Activated CD4-positive, alpha-beta T cell treated with anti-CD3 and anti-CD28 coated beads, Interleukin-2, amount 10 ng/mL, durations not matched to agents 24 days and 14 days (primary cell): ENCODE measurements around the gene CRAMP1. TPM values are rescaled to one million over a fixed set of nuclear protein-coding genes. Genes with fewer than 3 reads are reported as not detected.
"Not testable (repeated sequence)": the region's sequence is repeated elsewhere in the genome, so short reads cannot be mapped to it uniquely, and the experiment has no call there.

Experiments used
- DNase-seq: peaks from one replicate; pipeline ENCODE4 v3.0.0; 2022
- H3K27ac Mint-ChIP-seq: one replicate; pipeline ENCODE4 v1.8.0; 2022; ENCODE audit warnings: mild to moderate bottlenecking, mixed read lengths
- H3K27me3 Mint-ChIP-seq: one replicate; pipeline ENCODE4 v1.8.0; 2022; ENCODE audit warnings: mixed read lengths
- H3K36me3 Mint-ChIP-seq: one replicate; pipeline ENCODE4 v1.8.0; 2022; ENCODE audit warnings: low read depth, mild to moderate bottlenecking, mixed read lengths
- H3K4me1 Mint-ChIP-seq: one replicate; pipeline ENCODE4 v1.8.0; 2021; ENCODE audit warnings: mixed read lengths
- H3K4me3 Mint-ChIP-seq: one replicate; pipeline ENCODE4 v1.8.0; 2022; ENCODE audit warnings: mild to moderate bottlenecking, moderate library complexity, mixed read lengths
- H3K9me3 Mint-ChIP-seq: one replicate; pipeline ENCODE4 v1.8.0; 2021; ENCODE audit warnings: mixed read lengths
- intact Hi-C: fragments of 100-400 bp; cut with micrococcal nuclease; formaldehyde crosslinking; loops from one replicate; pipeline ENCODE4 v1.15.1; 2023
- total RNA-seq: library from RNA; stranded (reverse); gene quantifications from 2 replicates; pipeline ENCODE4 v1.2.3, GENCODE V29; 2022

The CRAMP1 gene
- total RNA-seq, 1 donor from 2014 or later, result 36.7 TPM

- H3K36me3 Mint-ChIP-seq, result peaks cover under 1% of the 10 kb centered on the region
- intact Hi-C loops, result no loop called here
- H3K9me3 Mint-ChIP-seq, result no peaks in the 10 kb centered on the region
- DNase-seq, result no peak
- no peaks in the 10 kb centered on the region for H3K27me3 Mint-ChIP-seq
- no peak overlapping the region for H3K27ac Mint-ChIP-seq
- H3K4me3 Mint-ChIP-seq, result no peak overlapping the region
- H3K4me1 Mint-ChIP-seq, result peaks cover 3% of the 10 kb centered on the region
These were observed 27.2 kb upstream of the CRAMP1 start for GRCh38 chr16:1584926-1585484.

- Mint-ChIP-seq H3K27ac (no peak overlapping the region), H3K9me3 (no peaks in the 10 kb centered on the region), H3K4me3 (no peak overlapping the region), H3K27me3 (no peaks in the 10 kb centered on the region), H3K36me3 (no peaks in the 10 kb centered on the region), H3K4me1 (no peaks in the 10 kb centered on the region)
- intact Hi-C loops, result no loop called here
- DNase-seq, result no peak
These were observed 21.8 kb upstream of the CRAMP1 start for GRCh38 chr16:1590366-1590765.

- Mint-ChIP-seq H3K4me1 (no peaks in the 10 kb centered on the region), H3K27me3 (no peaks in the 10 kb centered on the region), H3K4me3 (no peak overlapping the region), H3K27ac (no peak overlapping the region), H3K36me3 (no peaks in the 10 kb centered on the region), H3K9me3 (no peaks in the 10 kb centered on the region)
- no peak for DNase-seq
- intact Hi-C loops, result no loop called here
These were observed 21.0 kb upstream of the CRAMP1 start for GRCh38 chr16:1590930-1591705.

- H3K4me3 Mint-ChIP-seq, result no peak overlapping the region
- H3K9me3 Mint-ChIP-seq, result no peaks in the 10 kb centered on the region
- DNase-seq, result no peak
- intact Hi-C loops, result no loop called here
- H3K36me3 Mint-ChIP-seq, result no peaks in the 10 kb centered on the region
- H3K4me1 Mint-ChIP-seq, result no peaks in the 10 kb centered on the region
- H3K27ac Mint-ChIP-seq, result no peak overlapping the region
- no peaks in the 10 kb centered on the region for H3K27me3 Mint-ChIP-seq
These were observed 19.7 kb upstream of the CRAMP1 start for GRCh38 chr16:1592446-1592845.

- H3K4me3 Mint-ChIP-seq, H3K27me3 Mint-ChIP-seq, H3K9me3 Mint-ChIP-seq, H3K36me3 Mint-ChIP-seq, H3K27ac Mint-ChIP-seq, H3K4me1 Mint-ChIP-seq, intact Hi-C loops, DNase-seq: not testable (repeated sequence)
These were observed 16.6 kb upstream of the CRAMP1 start for GRCh38 chr16:1595511-1595910.

GRCh38 chr16:1596516-1596915, 15.6 kb upstream of the CRAMP1 start:
- no peak overlapping the region for H3K27ac Mint-ChIP-seq
- no peaks in the 10 kb centered on the region for H3K4me1 Mint-ChIP-seq
- no peak overlapping the region for H3K4me3 Mint-ChIP-seq
- no peak for DNase-seq
- no peaks in the 10 kb centered on the region for H3K9me3 Mint-ChIP-seq
- intact Hi-C loops, result no loop called here
- H3K27me3 Mint-ChIP-seq, result no peaks in the 10 kb centered on the region
- no peaks in the 10 kb centered on the region for H3K36me3 Mint-ChIP-seq

GRCh38 chr16:1597154-1597553, 15.0 kb upstream of the CRAMP1 start:
- no peak overlapping the region for H3K4me3 Mint-ChIP-seq

GRCh38 chr16:1601031-1601430, 11.1 kb upstream of the CRAMP1 start:
- Mint-ChIP-seq H3K27me3 (no peaks in the 10 kb centered on the region), H3K36me3 (no peaks in the 10 kb centered on the region), H3K9me3 (no peaks in the 10 kb centered on the region), H3K27ac (no peak overlapping the region), H3K4me3 (no peak overlapping the region), H3K4me1 (no peaks in the 10 kb centered on the region)
- DNase-seq, result no peak
- intact Hi-C loops, result no loop called here

More at GRCh38 chr16:1597154-1597553, 15.0 kb upstream of the CRAMP1 start:
- no peak for DNase-seq
- H3K4me1 Mint-ChIP-seq, result no peaks in the 10 kb centered on the region
- H3K9me3 Mint-ChIP-seq, result no peaks in the 10 kb centered on the region
- H3K27me3 Mint-ChIP-seq, result no peaks in the 10 kb centered on the region
- H3K36me3 Mint-ChIP-seq, result no peaks in the 10 kb centered on the region
- intact Hi-C loops, result no loop called here
- no peak overlapping the region for H3K27ac Mint-ChIP-seq

- intact Hi-C loops, result no loop called here
- Mint-ChIP-seq H3K36me3 (no peaks in the 10 kb centered on the region), H3K27ac (no peak overlapping the region)
These were observed 10.7 kb upstream of the CRAMP1 start for GRCh38 chr16:1601489-1601888.

GRCh38 chr16:1602285-1602684, 9.9 kb upstream of the CRAMP1 start:
- peaks cover 3% of the 10 kb centered on the region for H3K36me3 Mint-ChIP-seq
- H3K4me1 Mint-ChIP-seq, result no peaks in the 10 kb centered on the region
- H3K27ac Mint-ChIP-seq, result no peak overlapping the region
- H3K27me3 Mint-ChIP-seq, result no peaks in the 10 kb centered on the region
- H3K4me3 Mint-ChIP-seq, result no peak overlapping the region
- intact Hi-C loops, result no loop called here
- no peak for DNase-seq
- H3K9me3 Mint-ChIP-seq, result no peaks in the 10 kb centered on the region

More at GRCh38 chr16:1601489-1601888, 10.7 kb upstream of the CRAMP1 start:
- no peaks in the 10 kb centered on the region for H3K27me3 Mint-ChIP-seq
- H3K4me1 Mint-ChIP-seq, result no peaks in the 10 kb centered on the region
- no peak for DNase-seq
- H3K9me3 Mint-ChIP-seq, result no peaks in the 10 kb centered on the region
- no peak overlapping the region for H3K4me3 Mint-ChIP-seq

GRCh38 chr16:1606774-1607173, 5.4 kb upstream of the CRAMP1 start:
- Mint-ChIP-seq H3K27ac (no peak overlapping the region), H3K4me3 (no peak overlapping the region), H3K36me3 (peaks cover 4% of the 10 kb centered on the region), H3K9me3 (peaks cover 1% of the 10 kb centered on the region), H3K4me1 (peaks cover 12% of the 10 kb centered on the region), H3K27me3 (no peaks in the 10 kb centered on the region)
- DNase-seq, result no peak
- intact Hi-C loops, result no loop called here

- Mint-ChIP-seq H3K4me1 (peaks cover 15% of the 10 kb centered on the region), H3K36me3 (peaks cover 6% of the 10 kb centered on the region), H3K27ac (no peak overlapping the region), H3K4me3 (no peak overlapping the region), H3K9me3 (peaks cover 4% of the 10 kb centered on the region), H3K27me3 (no peaks in the 10 kb centered on the region)
- intact Hi-C loops, result no loop called here
- no peak for DNase-seq
These were observed 4.2 kb upstream of the CRAMP1 start for GRCh38 chr16:1607971-1608370.

GRCh38 chr16:1610071-1610898, 1.9 kb upstream of the CRAMP1 start:
- Mint-ChIP-seq H3K4me3 (peak overlapping the region; percentile 95), H3K27me3 (no peaks in the 10 kb centered on the region), H3K4me1 (peaks cover 23% of the 10 kb centered on the region), H3K36me3 (peaks cover 10% of the 10 kb centered on the region), H3K27ac (peak overlapping the region; percentile 100), H3K9me3 (peaks cover 4% of the 10 kb centered on the region)
- intact Hi-C loops, result loop anchor here (2.0 to 5.0 kb wide), 3 partner anchors 67 to 303 kb away; partner anchors contain the start of genes TELO2 and UBE2I
- peak; percentile 98 for DNase-seq
